ENCODE measurements around the gene NTN3.

The NTN3 gene

DNA sequence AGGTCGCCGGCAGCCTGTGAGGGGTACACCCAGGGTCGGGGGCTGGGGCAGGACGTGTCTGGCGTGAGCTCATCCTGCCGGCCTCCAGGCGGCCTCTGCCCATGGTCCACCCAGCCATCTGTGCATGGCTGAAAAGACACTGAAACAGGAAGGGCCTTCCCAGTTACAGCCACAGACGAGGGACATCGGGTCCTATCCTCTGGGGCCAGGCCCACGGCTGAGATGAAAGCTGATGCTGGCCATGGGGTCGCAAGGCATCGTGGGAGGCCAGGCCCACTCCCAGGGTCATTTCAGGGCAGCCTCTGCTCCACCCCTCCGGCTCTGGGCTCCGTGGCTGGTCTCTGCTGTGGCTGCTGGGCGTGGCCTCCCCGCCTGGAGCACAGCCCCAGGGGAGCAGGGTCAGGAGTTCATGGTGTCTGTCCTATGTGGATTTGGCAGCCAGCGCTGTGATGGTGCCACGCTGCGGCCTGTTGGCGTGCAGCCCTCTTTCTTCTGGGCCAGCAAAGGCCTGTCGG, 26.1 kb downstream of the NTN3 start:
- H3K27ac ChIP-seq: peak overlapping the region; percentile 63
- POLR2A ChIA-PET (ENCODE audit: low non-redundant PET): no interaction called here

DNA sequence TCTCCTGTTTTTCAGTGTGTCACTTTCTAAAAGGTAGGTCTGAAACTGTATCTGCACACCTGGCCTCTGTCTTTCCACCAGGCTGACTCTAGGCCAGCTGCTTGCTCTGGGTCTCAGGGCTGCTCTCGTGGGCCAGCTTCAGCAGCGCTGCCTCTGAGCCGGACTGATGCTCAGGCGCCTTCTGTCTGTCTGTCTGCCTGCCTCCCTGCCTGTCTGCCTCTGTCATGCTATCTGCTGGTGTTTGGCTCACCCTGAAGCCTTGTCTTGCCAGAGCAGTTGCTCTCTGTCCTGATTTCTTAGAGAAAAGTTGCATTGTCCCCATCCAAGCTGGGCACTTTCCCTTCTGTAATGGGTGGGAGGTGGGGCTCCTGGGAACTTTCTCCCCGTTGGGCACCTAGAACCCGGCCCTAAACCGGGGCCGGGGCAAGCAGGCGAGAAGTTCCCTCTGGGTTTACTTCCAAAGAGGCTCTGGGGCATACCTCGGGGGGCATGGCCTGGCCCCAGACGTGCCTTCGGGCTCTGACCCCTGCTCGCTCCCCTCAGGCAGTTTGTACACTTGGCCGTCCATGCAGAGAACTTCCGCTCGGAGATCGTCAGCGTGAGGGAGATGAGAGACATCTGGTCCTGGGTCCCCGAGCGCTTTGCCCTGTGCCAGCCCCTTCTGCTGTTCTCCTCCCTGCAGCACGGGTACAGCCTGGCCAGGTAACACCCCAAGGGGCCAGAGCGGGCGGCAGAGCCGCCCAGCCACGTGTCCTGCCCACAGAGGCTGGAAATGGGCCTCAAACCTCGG, 26.8 kb downstream of the NTN3 start:
- TF ChIP-seq, protein P1, sequence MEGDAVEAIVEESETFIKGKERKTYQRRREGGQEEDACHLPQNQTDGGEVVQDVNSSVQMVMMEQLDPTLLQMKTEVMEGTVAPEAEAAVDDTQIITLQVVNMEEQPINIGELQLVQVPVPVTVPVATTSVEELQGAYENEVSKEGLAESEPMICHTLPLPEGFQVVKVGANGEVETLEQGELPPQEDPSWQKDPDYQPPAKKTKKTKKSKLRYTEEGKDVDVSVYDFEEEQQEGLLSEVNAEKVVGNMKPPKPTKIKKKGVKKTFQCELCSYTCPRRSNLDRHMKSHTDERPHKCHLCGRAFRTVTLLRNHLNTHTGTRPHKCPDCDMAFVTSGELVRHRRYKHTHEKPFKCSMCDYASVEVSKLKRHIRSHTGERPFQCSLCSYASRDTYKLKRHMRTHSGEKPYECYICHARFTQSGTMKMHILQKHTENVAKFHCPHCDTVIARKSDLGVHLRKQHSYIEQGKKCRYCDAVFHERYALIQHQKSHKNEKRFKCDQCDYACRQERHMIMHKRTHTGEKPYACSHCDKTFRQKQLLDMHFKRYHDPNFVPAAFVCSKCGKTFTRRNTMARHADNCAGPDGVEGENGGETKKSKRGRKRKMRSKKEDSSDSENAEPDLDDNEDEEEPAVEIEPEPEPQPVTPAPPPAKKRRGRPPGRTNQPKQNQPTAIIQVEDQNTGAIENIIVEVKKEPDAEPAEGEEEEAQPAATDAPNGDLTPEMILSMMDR (conservative IDR thresholded peaks at IDR 0.05; ENCODE audit: low read depth): no peak
- no peak for DNase-seq (ENCODE audit: low spot score)
- ChIA-PET CTCF (no interaction called here), POLR2A (ENCODE audit: low non-redundant PET) (interaction anchor here (0.8 kb wide), 1 partner anchor 68 kb away, joined by 4 read pairs; the partner anchor contains the start of gene CCNF)
- H3K27ac ChIP-seq: peak overlapping the region; percentile 63

More for the DNA sequence above, 26.1 kb downstream of the NTN3 start:
- CTCF ChIA-PET: no interaction called here
- no peak for DNase-seq (ENCODE audit: low spot score)
- TF ChIP-seq, protein P1 (conservative IDR thresholded peaks at IDR 0.05; ENCODE audit: low read depth): no peak

DNA sequence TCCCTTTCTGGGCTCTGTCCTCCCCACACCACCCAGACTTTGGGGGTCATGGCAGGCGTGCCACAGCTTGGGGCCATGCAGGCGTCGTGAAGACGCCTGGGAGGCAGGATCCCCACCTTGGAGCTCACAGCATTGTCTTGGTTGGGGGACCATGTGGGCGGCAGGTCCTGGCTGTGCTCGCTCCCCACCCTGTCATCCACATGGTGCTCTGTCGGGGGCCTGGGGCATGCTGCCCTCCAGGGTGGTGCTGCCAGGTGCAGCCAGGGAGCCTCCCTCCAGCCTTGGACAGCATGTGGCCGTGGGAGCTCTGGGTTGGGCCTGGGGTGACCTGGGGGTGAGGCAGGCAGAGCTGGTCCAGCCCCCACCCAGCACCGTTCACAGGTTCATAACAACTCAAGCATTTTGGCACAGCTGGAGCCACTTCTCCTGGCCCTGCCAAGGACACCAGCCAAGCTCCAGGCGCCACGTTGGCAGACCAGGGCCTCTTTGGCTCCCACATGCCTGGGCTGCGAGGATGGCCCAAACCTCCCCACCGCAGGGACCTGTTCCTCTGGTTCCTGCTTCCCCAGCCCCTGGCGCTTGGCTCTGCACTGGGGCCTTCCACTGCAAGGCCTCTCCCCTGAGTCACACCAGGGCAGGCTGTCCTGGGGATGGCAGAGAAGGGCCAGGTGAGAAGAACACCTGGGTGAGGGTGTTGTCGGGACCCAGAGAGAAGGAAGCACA, 27.6 kb downstream of the NTN3 start:
- TF ChIP-seq, protein P1 (conservative IDR thresholded peaks at IDR 0.05; ENCODE audit: low read depth): no peak
- no peak for DNase-seq (ENCODE audit: low spot score)
- ChIA-PET POLR2A (ENCODE audit: low non-redundant PET) (interaction anchor here (0.8 kb wide), 1 partner anchor 69 kb away, joined by 4 read pairs; the partner anchor contains the start of gene CCNF), CTCF (interaction anchor here (1.0 kb wide), 1 partner anchor 304 kb away, joined by 3 read pairs; no protein-coding TSS in a partner anchor)
- H3K27ac ChIP-seq: peak overlapping the region; percentile 63; the same call in 1 of the 2 replicates

DNA sequence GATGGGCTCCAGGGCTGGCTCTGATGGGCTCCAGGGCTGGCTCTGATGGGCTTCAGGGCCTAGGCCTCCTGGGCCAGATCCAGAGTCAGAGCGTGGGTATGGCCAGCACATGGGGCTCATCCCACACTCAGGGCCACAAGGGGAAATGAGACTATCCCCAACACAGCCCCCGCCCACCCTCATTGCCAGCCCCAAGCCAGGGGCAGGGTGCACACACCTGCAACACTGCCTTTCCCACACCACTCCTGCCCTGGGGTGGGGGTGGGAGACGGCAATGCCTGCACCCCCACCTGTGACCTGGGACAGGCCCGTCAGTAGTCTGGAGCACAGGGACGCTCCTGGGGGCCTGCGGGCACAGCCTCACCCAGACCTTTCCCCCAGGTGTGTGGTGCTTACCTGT, 28.4 kb downstream of the NTN3 start:
- TF ChIP-seq, protein P1 (conservative IDR thresholded peaks at IDR 0.05; ENCODE audit: low read depth): no peak
- POLR2A ChIA-PET (ENCODE audit: low non-redundant PET): no interaction called here
- no peak for DNase-seq (ENCODE audit: low spot score)
- CTCF ChIA-PET: interaction anchor here (1.0 to 2.5 kb wide), 2 partner anchors 70 to 305 kb away, joined by 3 to 14 read pairs; partner anchors contain the start of gene CCNF
- H3K27ac ChIP-seq: 0 out of 2 replicates have a peak overlapping the region, but pooled peaks have one; percentile 63

DNA sequence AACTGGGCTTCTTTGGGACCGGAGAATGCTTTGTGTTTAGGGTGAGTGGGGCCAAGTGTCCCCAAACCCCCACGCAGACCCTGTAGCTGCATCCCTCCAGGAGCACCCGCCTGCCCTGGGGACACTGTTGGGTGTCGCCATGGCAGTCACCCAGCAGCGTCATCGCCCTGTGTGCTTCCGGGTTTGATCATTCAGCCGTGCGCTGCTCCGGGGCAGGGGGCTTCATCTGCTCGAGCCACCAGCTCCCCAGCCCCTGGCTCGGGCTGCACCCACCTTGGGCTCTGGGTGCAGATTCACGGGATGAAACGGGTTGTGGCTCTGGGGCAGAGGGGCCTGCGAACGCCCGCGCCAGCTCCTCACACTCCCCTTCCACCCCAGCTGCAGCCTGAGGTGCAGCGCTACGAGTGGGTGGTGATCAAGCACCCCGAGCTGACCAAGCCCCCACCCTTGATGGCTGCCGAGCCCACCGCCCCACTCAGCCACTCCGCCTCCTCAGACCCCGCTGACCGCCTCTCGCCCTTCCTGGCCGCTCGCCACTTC, 28.9 kb downstream of the NTN3 start:
- no peak overlapping the region for H3K27ac ChIP-seq
- no peak for DNase-seq (ENCODE audit: low spot score)
- TF ChIP-seq, protein P1 (conservative IDR thresholded peaks at IDR 0.05; ENCODE audit: low read depth): no peak
- ChIA-PET POLR2A (ENCODE audit: low non-redundant PET) (no interaction called here), CTCF (interaction anchor here (0.6 to 2.5 kb wide), 6 partner anchors 16 to 190 kb away, joined by 3 to 14 read pairs (median 7); partner anchors contain the start of genes CCNF and TBC1D24)

DNA sequence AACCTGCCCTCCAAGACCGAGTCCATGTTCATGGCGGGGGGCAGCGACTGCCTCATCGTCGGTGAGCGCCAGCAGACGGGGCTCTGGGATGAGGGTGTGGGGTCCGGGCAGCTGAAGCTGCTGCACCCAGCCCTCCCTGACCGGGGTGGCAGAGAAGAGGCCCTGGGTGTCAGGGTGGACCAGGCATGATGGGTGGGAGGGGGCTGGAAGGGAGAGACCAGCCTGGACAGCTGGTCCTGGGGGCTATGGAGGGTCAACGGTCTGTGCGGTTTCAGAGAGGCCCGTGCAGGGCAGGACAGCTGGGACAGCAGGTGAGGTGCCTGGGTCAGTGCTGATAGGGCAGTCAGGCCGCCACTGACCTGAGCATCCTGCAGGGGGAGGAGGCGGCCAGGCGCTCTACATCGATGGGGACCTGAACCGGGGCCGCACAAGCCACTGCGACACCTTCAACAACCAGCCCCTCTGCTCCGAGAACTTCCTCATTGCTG, 29.4 kb downstream of the NTN3 start:
- 0 out of 2 replicates have a peak overlapping the region, but pooled peaks have one; percentile 10 for H3K27ac ChIP-seq
- no peak for DNase-seq (ENCODE audit: low spot score)
- POLR2A ChIA-PET (ENCODE audit: low non-redundant PET): no interaction called here
- CTCF ChIA-PET: interaction anchor here (0.6 to 2.5 kb wide), 17 partner anchors 12 to 306 kb away, joined by 3 to 14 read pairs (median 5); partner anchors contain the start of genes ATP6V0C, CCNF, NTN3 and TBC1D24
- TF ChIP-seq, protein P1 (conservative IDR thresholded peaks at IDR 0.05; ENCODE audit: low read depth): no peak
